ENCODE measurements around the gene HSPB8.

HSPB8 gene

DNA sequence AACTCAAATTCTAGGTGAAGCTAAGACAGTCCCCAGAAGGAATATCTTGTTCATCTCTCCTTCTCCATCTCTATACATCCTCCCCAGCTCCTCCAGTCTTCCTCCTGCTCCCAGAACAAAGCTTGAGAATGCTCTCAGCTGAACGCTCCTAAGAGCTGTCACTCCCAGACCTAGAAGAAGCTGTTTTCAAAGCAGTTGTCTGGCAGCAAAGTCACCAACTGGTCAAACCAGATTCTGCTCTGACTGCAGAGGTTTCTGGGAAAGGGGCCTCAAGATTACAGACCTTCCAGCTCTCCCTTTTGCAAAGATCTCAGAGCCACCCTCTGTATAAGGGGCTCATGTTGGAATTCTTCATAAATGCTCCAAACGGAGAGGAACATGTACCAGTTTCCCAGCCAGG lies 9.6 kb upstream of the HSPB8 start:
- in situ Hi-C loops (cut with MboI; ENCODE audit: low sequenced_read_pairs): no loop called here

DNA sequence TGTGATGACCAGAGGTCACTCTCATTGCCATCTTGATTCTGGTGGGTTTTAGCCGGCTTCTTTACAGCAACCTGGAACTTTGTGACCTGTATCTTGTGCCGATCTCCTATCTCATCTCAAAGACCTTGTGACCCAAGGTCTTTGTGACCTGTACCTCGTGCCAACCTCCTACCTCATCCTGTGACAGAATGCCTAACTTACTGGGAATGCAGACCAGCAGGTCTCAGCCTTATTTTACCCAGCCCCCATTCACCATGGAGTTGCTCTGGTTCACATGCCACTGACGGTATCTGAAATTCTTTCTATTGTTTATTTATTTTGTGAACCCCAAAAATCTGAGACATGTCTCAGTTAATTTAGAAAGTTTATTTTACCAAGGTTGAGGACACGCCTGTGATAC lies 7.4 kb upstream of the HSPB8 start:
- in situ Hi-C loops (cut with MboI; ENCODE audit: low sequenced_read_pairs): no loop called here

DNA sequence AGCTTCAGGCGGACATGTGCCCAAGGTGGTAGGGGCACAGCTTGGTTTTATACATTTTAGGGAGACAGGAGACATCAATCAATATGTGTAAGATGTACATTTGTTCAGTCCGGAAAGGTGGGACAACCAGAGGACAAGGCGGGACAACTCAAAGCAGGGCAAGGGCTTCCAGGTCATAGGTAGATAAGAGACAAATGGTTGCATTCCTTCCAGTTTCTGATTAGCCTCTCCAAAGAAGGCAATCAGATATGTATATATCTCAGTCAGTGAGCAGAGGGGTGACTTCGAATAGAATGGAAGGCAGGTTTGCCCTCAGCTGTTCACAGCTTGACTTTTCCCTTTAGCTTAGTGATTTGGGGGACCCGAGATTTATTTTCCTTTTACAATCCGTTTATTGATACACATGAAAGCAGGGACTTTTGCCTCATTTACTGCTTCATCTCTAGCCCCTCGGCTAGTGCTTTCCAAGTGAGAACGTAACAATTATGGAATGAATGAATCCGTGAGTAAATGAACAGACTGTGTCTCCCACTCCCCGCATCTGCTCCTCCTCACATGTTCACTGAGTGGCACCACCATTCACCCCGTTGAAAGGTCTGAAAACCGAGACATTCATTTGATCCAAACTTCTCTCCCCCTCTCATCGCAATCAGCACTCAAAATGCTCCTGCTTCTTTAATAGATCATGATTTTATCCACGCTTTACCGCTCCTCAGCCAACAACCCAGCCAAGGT lies 6.9 kb upstream of the HSPB8 start:
- in situ Hi-C loops (cut with MboI; ENCODE audit: low sequenced_read_pairs): no loop called here

DNA sequence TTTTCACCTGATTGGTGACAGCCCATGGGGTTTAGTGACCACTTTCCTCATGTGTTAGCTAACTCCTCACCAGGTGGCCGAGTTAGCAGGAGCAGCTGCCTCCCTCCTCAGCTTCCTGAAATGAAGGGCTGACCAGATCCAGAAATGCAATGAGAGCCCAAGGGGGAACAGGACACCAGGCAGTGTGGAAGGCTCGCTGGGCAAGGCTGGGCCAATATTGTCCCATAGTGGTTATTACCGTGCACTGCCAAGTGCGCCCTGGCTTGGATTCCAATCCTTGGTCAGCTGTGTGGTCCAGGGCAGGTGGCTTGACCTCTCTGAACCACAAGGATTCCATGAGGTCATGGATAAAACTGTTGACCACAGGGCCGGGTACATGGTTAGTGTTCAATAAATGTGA lies 3.6 kb upstream of the HSPB8 start:
- in situ Hi-C loops (cut with MboI; ENCODE audit: low sequenced_read_pairs): no loop called here

DNA sequence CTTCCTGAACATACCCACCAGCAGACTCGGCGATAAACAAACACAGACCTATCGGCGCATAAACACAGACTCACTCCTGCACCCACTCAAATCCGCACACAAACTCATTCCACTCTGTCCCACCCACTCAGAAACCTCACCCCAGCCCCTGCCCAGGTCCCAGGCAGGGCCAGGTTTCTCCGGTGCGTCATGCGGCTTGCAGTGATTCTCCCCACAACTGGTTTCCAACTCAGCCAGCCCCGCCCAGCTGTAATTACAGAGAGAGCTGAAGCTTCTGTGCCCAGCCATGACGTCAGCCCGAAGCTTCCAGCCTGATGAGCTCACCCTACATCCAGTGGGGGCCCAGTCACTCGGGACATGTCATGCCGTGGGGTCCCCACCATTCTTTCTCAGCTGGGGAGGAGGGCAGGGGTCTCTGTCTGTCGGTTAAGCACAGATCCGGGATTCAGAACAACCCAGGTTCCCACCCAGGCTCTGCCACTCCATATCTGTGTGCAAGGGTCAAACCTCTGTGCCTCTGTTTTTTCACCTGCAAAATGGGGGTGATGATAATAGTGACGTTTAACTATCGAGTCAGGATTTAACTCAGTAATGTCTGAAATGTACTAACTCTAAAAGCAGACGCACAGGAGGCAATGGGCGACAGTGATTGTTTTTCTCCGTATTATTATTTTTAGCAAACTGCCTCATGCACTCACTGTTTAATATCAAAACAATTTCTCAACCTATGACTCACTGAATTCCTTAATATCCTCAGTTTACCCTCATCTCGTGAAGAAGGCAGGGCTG lies 2.3 kb upstream of the HSPB8 start:
- in situ Hi-C loops (cut with MboI; ENCODE audit: low sequenced_read_pairs): no loop called here

DNA sequence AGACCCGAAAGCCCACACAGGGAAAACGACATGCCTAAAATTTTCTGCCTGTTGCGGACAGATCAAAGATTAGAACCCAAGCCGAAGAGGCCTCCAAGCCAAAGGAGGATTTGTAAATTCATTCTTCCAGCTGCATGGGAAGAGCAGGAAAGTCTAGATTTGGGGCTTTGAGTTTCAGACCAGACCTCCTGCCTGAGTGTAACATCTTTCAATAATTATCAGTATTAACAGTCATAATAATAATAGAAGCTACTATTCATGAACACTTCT lies 1.7 kb upstream of the HSPB8 start:
- in situ Hi-C loops (cut with MboI; ENCODE audit: low sequenced_read_pairs): no loop called here

DNA sequence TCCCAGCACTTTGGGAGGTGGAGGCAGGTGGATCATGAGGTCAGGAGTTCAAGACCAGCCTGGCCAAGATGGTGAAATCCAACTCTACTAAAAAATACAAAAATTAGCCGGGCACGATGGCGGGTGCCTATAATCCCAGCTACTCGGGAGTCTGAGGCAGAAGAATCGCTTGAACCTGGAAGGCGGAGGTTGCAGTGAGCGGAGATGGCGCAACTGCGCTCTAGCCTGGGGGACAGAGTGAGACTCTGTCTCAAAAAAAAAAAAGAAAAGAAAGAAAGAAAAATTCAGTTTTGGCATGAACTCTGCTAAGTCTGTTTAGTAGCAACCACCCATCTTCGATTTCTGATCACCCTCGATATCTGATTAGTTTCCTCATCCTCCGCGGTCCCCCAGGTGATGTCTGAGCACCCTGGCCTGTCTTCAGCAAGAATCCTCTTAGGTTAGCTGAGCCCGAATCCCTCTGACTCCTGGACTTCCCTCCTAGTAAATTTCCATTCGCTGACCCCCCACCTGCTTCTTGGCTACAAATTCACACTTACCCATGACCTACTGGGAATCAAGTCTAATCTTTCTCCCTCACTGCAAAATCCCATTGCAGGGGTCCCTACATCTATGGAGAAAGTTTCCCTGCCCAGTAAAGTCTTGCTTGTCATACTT lies 879 bp upstream of the HSPB8 start:
- in situ Hi-C loops (cut with MboI; ENCODE audit: low sequenced_read_pairs): no loop called here

DNA sequence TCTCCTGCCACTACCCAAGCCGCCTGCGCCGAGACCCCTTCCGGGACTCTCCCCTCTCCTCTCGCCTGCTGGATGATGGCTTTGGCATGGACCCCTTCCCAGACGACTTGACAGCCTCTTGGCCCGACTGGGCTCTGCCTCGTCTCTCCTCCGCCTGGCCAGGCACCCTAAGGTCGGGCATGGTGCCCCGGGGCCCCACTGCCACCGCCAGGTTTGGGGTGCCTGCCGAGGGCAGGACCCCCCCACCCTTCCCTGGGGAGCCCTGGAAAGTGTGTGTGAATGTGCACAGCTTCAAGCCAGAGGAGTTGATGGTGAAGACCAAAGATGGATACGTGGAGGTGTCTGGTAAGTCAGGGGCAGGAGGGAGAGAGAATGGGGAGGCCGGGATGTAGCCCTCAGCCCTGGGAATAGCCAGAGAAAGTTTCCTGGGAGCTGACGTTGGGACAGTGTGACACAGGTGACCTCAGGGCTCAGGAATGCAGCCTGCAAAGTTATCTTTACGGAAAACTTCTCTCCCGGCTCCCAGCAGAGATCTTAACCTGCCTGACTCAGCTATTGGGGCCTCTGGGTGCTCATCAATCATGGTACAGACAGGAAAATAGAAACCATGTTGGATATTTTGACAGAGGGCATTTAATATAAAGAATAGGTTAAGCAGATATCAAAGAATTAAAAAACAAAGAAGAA lies 747 bp downstream of the HSPB8 start:
- in situ Hi-C loops (cut with MboI; ENCODE audit: low sequenced_read_pairs): no loop called here

DNA sequence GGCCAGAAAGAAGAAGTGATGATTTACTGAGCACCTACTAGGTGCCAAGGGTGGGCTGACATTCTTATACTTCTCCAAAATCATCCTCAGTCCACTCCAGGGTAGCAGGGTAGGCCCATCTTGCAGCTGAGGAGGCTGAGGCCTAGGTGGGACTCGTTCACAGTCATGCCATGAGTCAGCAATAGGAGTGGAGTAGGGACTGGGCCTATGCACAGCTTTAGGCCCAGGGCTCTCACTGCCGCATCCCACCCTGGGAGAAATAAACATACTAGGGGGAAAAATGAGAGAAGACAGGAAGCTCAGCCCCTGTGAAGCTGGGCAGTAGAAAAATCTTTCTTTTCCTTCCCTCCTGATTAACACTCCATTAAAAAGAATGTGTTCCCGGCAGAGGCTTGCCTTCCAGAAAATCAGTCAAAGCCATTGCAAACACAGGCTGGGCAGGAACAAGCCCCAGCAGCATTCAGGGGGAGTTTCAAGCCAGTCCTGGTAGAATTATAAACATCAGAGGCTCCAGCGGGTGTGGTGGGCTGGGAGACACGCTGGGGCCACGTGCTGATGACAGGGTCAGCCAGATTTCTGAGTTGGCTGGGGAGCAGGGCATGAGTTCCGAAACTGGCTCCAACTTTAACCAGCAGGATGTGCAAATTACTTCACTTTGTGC lies 1.8 kb downstream of the HSPB8 start:
- in situ Hi-C loops (cut with MboI; ENCODE audit: low sequenced_read_pairs): no loop called here

DNA sequence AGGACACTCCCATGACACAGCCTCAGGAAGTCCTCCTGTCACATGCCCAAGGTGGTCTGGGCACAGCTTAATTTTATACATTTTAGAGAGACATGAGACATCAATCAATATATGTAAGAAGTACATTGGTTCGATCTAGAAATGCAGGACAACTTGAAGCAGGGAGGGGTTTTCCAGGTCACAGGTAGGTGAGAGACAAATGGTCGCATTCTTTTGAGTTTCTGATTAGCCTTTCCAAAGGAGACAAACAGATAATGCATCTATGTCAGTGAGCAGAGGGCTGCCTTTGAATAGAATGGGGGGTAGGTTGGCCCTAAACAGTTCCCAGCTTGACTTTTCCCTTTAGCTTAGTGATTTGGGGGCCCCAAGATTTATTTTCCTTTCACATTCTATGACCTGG lies 2.5 kb downstream of the HSPB8 start:
- in situ Hi-C loops (cut with MboI; ENCODE audit: low sequenced_read_pairs): no loop called here

DNA sequence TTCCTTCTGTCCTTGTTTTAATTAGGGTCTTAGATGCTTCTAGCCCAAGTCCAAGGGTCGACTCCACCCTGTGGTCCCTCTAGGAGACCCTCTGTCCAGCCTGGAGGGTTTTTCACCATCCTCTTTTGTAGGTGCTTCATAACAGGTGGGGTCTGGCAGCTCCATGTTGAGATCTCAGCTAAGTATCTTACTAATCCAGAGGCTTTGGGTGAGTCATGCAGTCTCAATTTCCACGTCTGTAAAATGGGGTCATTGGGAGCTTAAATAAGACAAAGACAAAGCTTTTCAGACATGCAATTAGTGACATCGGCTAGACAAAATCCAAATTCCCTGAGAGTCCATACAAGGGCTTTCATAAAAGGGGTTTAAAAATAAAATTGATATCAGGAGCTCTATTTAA lies 3.2 kb downstream of the HSPB8 start:
- in situ Hi-C loops (cut with MboI; ENCODE audit: low sequenced_read_pairs): no loop called here

DNA sequence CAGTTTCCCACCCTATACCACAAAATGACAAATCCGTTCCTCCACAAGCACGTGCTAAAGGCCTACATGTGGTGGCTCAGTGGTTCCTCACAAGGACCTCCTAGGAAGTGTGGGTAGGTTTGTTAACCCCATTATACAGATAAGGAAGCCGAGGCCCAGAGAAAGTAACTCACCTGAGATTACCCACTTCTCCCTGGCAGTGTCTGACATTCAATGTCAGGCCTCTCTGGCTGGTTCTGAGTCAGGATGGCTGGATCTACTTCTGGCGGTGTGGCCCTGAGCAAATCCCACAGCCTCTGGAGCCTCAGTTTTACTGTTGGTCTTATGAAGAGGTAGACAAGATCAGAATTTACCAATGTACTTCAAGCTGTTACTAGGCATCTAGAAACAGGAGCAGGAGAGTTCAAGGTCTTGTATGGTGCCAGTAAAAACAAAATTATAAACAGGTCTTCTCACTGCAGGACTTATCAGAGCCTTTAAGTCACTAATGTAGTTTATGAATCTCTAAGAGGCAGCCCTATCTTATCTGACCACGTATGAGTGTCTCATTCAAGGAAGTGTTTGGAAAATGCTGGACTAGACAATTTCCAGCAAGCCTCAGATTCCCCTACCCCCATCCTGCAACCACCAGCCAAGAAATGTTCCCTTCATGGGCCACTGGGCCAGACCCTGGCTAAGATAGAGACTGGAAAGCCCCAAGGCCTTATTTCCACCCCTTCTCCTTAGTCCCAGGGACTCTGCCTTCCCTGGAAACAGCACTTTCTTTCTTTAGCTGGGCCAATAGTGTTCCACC lies 4.2 kb downstream of the HSPB8 start:
- in situ Hi-C loops (cut with MboI; ENCODE audit: low sequenced_read_pairs): no loop called here

DNA sequence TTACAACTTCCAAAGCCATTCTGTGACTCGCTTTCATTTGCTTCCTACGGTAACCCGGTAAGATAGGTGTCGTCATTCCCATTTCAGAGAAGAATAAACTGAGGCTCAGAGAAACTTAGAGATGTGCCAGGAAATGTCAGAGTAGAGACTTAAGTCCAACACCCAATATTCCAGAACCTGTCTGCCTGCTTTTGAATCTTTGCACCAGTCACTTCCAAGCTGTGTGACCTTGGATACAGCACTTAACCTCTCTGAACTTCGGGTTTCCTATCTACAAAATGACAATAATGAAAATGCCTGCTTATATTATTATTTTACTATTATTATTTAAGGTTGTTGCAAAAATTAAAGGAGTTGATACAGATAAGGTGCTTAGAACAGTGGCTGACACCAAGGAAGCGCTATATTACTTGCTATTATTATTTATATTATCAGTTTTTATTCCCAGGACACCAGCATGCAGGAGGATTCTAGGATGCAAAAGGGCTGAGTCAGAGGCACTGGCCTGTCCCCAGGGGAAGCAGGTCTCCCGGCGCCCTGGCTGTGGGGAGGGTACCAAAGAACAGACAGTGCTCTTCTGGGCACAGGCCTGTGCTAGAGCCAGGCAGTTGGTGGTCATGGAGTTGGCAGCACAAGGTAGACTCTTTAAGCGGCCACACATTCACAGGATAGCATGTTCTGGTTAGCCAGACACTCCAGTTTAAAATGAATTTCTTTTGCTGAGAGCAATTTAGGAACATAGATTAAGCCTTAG lies 5.4 kb downstream of the HSPB8 start:
- in situ Hi-C loops (cut with MboI; ENCODE audit: low sequenced_read_pairs): no loop called here

DNA sequence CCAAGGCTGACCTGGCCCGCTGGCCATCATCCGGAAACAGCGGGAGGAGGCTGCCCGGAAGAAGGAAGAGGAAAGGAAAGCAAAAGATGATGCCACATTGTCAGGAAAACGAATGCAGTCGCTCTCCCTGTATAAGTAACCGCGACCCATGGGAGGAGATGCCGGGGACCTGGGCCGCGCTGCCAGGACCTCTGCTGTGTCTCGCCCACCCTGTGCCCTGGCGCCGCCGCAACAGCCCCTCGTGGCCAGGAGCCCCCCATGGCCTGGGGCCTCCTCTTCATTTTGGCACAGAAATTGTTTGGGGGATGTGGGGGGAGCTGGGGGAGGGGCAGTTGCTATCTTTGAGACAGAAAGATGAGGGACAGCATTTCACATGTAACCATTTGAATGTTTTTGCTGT lies 16.5 kb downstream of the HSPB8 start:
- in situ Hi-C loops (cut with MboI; ENCODE audit: low sequenced_read_pairs): no loop called here

DNA sequence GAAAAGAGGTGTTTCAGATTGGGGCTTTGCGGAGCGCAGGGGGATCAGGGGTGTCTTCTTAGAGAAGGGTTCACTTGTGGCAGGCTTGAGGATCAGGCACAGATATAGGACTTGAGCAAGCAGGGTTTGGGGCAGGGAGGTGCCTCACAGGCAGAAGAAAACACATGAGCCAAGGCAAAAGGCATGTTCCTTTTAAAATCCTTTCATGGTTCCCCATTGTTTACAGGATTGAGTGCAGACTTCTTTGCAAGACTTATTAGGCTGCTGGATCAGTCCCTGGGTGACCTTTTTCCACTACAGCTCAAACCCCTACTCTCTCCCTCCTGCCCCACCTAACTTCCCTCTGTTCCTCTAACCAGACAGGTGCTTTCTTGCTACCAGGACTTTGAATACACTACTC lies 19.7 kb downstream of the HSPB8 start:
- in situ Hi-C loops (cut with MboI; ENCODE audit: low sequenced_read_pairs): no loop called here

DNA sequence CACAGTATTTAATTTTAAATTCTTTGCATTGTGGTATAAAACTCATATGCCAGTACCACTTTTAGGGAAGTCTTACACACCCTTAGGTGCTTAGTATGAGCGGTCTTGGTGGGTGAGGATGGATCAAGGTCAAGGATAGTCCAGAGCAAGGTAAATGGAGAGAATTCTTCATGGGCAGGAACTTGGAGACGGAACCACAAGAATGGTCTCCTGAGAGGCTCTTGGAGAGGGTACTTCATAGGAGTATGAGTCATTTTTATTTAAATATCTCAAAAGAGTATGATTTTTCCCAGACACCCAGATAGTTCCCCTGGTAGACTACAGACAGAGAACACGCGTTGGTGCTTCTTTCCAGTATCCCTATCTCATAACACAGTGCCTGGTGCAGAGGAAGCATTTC lies 21.9 kb downstream of the HSPB8 start:
- in situ Hi-C loops (cut with MboI; ENCODE audit: low sequenced_read_pairs): no loop called here

DNA sequence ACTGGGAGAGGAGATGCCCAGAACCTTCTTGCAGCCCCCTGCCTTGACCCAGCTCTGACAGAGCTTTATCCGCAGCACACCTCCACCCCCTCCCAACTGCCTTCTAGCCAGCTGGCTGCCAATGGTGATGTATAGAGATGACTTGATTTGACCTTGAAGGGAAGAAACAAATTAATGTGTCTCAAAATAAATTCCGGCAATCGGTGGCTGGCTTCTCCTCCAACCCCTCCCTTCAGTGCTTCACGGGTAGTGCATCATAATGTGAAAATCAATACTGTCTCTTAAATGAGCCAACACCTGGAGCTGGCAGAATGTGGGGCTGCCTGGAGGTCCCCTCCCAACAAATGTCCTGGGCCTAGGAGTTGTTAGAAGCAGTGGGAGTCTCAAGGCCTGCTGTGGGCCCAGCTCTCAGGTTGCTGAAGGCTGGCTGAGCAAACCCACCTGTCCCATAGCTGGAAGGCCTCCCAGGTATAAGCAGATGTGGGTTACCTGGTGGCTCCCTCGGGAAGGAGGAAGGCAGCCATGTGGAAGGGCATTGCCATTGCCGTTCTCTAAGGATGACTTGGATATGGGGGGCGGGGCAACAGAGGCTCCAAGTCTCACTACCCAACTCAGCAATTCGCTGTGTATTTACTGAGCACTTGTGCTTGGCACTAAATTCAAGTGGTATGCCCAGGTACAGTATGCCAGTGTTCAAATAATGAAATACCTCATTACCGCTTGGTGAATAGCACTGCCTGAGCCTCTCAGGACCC lies 23.2 kb downstream of the HSPB8 start:
- in situ Hi-C loops (cut with MboI; ENCODE audit: low sequenced_read_pairs): no loop called here

DNA sequence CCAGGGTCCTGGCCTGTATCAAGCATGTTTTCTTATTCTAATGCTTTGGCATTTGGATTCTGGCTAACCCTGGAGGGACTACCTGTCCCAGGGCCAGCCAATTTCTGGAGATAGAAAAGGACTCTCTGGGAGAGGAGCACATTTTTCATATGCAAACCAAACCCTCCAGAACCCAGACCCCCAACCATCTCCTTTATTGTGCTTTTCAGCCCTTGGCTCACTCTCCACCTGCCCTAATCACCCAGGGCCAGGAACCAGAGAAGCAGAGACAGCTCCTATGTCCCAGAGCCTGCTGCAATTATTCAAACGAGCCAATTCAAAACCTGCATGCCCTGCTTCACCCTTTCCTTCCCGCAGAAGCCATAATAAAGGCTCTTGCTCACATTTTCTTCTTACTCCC lies 23.8 kb downstream of the HSPB8 start:
- in situ Hi-C loops (cut with MboI; ENCODE audit: low sequenced_read_pairs): no loop called here

DNA sequence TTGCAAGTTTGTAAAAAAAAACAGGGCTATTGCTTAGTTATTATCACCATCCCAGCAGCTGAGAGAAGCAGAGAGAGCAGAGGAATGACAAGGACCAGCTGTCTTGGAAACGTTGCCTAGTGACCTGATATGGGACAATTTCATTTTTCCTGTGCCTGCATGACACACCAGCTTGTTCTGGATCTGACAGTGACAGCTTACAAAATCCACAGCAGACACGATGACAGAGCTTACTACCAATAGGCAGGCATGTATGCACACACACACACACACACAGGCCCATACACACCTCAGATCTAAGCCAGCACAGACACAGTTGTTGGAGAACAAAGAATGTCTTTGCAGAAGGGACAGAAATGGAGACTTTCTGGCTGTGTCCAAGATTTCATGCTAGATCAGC lies 25.4 kb downstream of the HSPB8 start:
- in situ Hi-C loops (cut with MboI; ENCODE audit: low sequenced_read_pairs): no loop called here

All from hTERT RPE-1 (cell line).